ENCODE measurements around the gene POLR3A.

Gene POLR3A

GRCh38 chr10:77969114-77969513 lies 60.2 kb downstream of the POLR3A start:
- Histone ChIP-seq H3K27me3 (no peaks in the 10 kb centered on the region), H3K36me3 (peaks cover under 1% of the 10 kb centered on the region), H3K9me3 (no peaks in the 10 kb centered on the region), H3K4me1 (ENCODE audit: control insufficient read depth in 1 of 2, insufficient read depth in 1 of 2, low read depth in 1 of 2, low read length in 1 of 2) (no peaks in the 10 kb centered on the region), H3K4me3 (ENCODE audit: low read depth in 1 of 2, low read length in 1 of 2) (no peak overlapping the region), H3K27ac (no peak overlapping the region)
- TF ChIP-seq, protein P1, sequence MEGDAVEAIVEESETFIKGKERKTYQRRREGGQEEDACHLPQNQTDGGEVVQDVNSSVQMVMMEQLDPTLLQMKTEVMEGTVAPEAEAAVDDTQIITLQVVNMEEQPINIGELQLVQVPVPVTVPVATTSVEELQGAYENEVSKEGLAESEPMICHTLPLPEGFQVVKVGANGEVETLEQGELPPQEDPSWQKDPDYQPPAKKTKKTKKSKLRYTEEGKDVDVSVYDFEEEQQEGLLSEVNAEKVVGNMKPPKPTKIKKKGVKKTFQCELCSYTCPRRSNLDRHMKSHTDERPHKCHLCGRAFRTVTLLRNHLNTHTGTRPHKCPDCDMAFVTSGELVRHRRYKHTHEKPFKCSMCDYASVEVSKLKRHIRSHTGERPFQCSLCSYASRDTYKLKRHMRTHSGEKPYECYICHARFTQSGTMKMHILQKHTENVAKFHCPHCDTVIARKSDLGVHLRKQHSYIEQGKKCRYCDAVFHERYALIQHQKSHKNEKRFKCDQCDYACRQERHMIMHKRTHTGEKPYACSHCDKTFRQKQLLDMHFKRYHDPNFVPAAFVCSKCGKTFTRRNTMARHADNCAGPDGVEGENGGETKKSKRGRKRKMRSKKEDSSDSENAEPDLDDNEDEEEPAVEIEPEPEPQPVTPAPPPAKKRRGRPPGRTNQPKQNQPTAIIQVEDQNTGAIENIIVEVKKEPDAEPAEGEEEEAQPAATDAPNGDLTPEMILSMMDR (IDR thresholded peaks at IDR 0.05): no peak

- Histone ChIP-seq H3K36me3 (no peaks in the 10 kb centered on the region), H3K9me3 (no peaks in the 10 kb centered on the region), H3K4me1 (ENCODE audit: control insufficient read depth in 1 of 2, insufficient read depth in 1 of 2, low read depth in 1 of 2, low read length in 1 of 2) (no peaks in the 10 kb centered on the region), H3K4me3 (ENCODE audit: low read depth in 1 of 2, low read length in 1 of 2) (no peak overlapping the region), H3K27ac (no peak overlapping the region), H3K27me3 (no peaks in the 10 kb centered on the region)
- TF ChIP-seq, protein P1 (IDR thresholded peaks at IDR 0.05): no peak
Observed at GRCh38 chr10:77967611-77968022, 61.7 kb downstream of the POLR3A start.

GRCh38 chr10:77965294-77965693 lies 64.0 kb downstream of the POLR3A start:
- no peaks in the 10 kb centered on the region for H3K4me1 ChIP-seq (ENCODE audit: control insufficient read depth in 1 of 2, insufficient read depth in 1 of 2, low read depth in 1 of 2, low read length in 1 of 2)

GRCh38 chr10:77964811-77965210 lies 64.5 kb downstream of the POLR3A start:
- no peaks in the 10 kb centered on the region for H3K27me3 ChIP-seq
- H3K4me1 ChIP-seq (ENCODE audit: control insufficient read depth in 1 of 2, insufficient read depth in 1 of 2, low read depth in 1 of 2, low read length in 1 of 2): no peaks in the 10 kb centered on the region
- H3K4me3 ChIP-seq (ENCODE audit: low read depth in 1 of 2, low read length in 1 of 2): no peak overlapping the region
- TF ChIP-seq, protein P1 (IDR thresholded peaks at IDR 0.05): no peak
- H3K9me3 ChIP-seq: no peaks in the 10 kb centered on the region
- no peaks in the 10 kb centered on the region for H3K36me3 ChIP-seq
- no peak overlapping the region for H3K27ac ChIP-seq

More at GRCh38 chr10:77965294-77965693, 64.0 kb downstream of the POLR3A start:
- no peaks in the 10 kb centered on the region for H3K9me3 ChIP-seq
- TF ChIP-seq, protein P1 (IDR thresholded peaks at IDR 0.05): no peak
- no peaks in the 10 kb centered on the region for H3K27me3 ChIP-seq
- H3K36me3 ChIP-seq: no peaks in the 10 kb centered on the region
- H3K4me3 ChIP-seq (ENCODE audit: low read depth in 1 of 2, low read length in 1 of 2): no peak overlapping the region
- H3K27ac ChIP-seq: no peak overlapping the region

DNA sequence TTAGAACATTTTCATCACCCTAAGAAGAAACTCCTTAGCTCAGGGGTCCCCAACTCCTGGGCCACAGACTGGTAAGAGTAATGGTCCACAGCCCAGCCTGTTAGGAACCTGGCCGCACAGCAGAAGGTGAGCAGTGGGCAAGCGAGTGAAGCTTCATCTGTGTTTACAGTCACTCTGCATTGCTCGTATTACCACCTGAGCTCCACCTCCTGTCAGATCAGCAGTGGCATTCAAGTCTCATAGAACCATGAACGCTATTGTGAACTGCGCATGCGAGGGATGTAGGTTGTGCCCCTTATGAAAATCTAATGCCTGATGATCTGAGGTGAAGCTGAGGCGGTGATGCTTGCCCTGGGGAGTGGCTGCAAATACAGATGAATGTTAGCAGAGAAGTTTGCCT lies 65.4 kb downstream of the POLR3A start:
- Histone ChIP-seq H3K4me3 (ENCODE audit: low read depth in 1 of 2, low read length in 1 of 2) (no peak overlapping the region), H3K9me3 (no peaks in the 10 kb centered on the region), H3K4me1 (ENCODE audit: control insufficient read depth in 1 of 2, insufficient read depth in 1 of 2, low read depth in 1 of 2, low read length in 1 of 2) (no peaks in the 10 kb centered on the region), H3K27ac (no peak overlapping the region), H3K36me3 (no peaks in the 10 kb centered on the region), H3K27me3 (no peaks in the 10 kb centered on the region)
- TF ChIP-seq, protein P1 (IDR thresholded peaks at IDR 0.05): no peak

Data from neutrophil (primary cell).